AG09309 (cell line): ENCODE results near the gene ZNF442.
"Not testable (repeated sequence)": the region's sequence is repeated elsewhere in the genome, so short reads cannot be mapped to it uniquely, and the experiment has no call there.

Experiments
- DNase-seq: peaks from one replicate; pipeline ENCODE4 v3.0.0-alpha.2; 2010; ENCODE audit warnings: low read depth
- H3K4me3 ChIP-seq: 2 replicates; pipeline ENCODE4 v1.5.1; 2011; ENCODE audit warnings: mild to moderate bottlenecking, low read depth, low read length, moderate library complexity; ENCODE audit not compliant: control insufficient read depth
- CTCF ChIP-seq: IDR thresholded peaks from 2 replicates; pipeline ENCODE4 v1.5.1; 2011; ENCODE audit warnings: mild to moderate bottlenecking, low read depth, low read length, inconsistent platforms; ENCODE audit not compliant: insufficient read depth, control insufficient read depth; ENCODE audit errors: missing control alignments

The ZNF442 gene

GRCh38 chr19:12365236-12366162, at the start of gene ZNF442:
Gene ZNF442, minus strand, starts transcription at chr19:12365683. Its CDS starts 2,052 bp downstream, at chr19:12363631.
- DNase-seq, result peak; percentile 73
- H3K4me3 ChIP-seq, result peak within 1 kb of the TSS; percentile 96
- peak; percentile 80 for TF ChIP-seq CTCF

GRCh38 chr19:12411893-12412292, 46.4 kb upstream of the ZNF442 start:
- H3K4me3 ChIP-seq, result no peak overlapping the region
- no peak for TF ChIP-seq CTCF
- DNase-seq, result no peak

GRCh38 chr19:12400633-12401502, 35.4 kb upstream of the ZNF442 start, which contains the start of gene ZNF799:
Gene ZNF799, minus strand, starts transcription at chr19:12401271. Its CDS starts 201 bp downstream, at chr19:12401070.
- no peak for TF ChIP-seq CTCF
- peak; percentile 80 for DNase-seq
- peak within 1 kb of the TSS; percentile 73 for H3K4me3 ChIP-seq

GRCh38 chr19:12399901-12400632, 34.6 kb upstream of the ZNF442 start:
- peak overlapping the region; percentile 73 for H3K4me3 ChIP-seq
- not testable (repeated sequence) for DNase-seq

GRCh38 chr19:12391148-12391547, 25.7 kb upstream of the ZNF442 start:
- H3K4me3 ChIP-seq, DNase-seq: not testable (repeated sequence)

- DNase-seq, H3K4me3 ChIP-seq: not testable (repeated sequence)
Measured at GRCh38 chr19:12386365-12386764, 20.9 kb upstream of the ZNF442 start.

GRCh38 chr19:12380444-12380737, 14.9 kb upstream of the ZNF442 start:
- no peak for DNase-seq
- TF ChIP-seq CTCF, result no peak
- no peak overlapping the region for H3K4me3 ChIP-seq
